ENCODE data around the gene STAU1.

GRCh38 chr20:49161428-49162152 is 26.5 kb downstream of the STAU1 start:
- TF ChIP-seq CTCF (IDR thresholded peaks at IDR 0.05), result no peak
- no peak for TF ChIP-seq POLR2AphosphoS5 (IDR thresholded peaks at IDR 0.05)

Measured in prostate gland (tissue), 2 donors.